ENCODE results near the gene IL18BP.

DNA sequence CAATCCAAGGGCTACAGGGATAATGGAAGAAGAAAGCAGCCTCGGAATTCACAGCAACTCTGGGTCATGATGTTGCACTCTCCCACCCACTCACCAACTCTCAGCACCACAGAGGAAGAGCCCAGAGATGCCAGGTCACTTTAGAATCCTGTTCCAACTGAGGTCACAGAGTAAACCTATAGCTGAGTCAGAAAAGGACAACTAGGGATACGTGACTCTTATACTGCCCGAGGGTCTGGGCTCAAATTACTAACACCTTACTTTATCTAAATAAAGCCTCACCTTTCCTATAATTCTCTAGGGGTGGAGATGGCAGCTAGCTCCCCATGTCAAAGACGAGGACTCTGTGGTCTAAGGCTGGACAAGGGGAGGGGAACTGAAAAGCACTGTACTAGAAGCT lies 24.6 kb downstream of the IL18BP start:
- no peak for TF ChIP-seq POLR2A (IDR thresholded peaks at IDR 0.05)
- TF ChIP-seq, protein P1, sequence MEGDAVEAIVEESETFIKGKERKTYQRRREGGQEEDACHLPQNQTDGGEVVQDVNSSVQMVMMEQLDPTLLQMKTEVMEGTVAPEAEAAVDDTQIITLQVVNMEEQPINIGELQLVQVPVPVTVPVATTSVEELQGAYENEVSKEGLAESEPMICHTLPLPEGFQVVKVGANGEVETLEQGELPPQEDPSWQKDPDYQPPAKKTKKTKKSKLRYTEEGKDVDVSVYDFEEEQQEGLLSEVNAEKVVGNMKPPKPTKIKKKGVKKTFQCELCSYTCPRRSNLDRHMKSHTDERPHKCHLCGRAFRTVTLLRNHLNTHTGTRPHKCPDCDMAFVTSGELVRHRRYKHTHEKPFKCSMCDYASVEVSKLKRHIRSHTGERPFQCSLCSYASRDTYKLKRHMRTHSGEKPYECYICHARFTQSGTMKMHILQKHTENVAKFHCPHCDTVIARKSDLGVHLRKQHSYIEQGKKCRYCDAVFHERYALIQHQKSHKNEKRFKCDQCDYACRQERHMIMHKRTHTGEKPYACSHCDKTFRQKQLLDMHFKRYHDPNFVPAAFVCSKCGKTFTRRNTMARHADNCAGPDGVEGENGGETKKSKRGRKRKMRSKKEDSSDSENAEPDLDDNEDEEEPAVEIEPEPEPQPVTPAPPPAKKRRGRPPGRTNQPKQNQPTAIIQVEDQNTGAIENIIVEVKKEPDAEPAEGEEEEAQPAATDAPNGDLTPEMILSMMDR (IDR thresholded peaks at IDR 0.05): no peak
